SK-N-SH (cell line): ENCODE results near the gene ZHX3.

Source experiments
- EP300 ChIP-seq, 2 experiments: IDR thresholded peaks; 2 replicates each; pipeline versions ENCODE4 v1.4.0 to v1.6.1; 2012; ENCODE audit warnings: borderline replicate concordance in 1 of 2, low read depth in 1 of 2, low read length in 1 of 2
- TF ChIP-seq, protein P1 (sequence below): fragments of 200-600 bp; sonication (generic); IDR thresholded peaks from 2 replicates; pipeline ENCODE4 v1.6.1; 2017; ENCODE audit warnings: antibody characterized with exemption, mild to moderate bottlenecking, moderate library complexity
- TF ChIP-seq, protein P2 (sequence below): fragments of 150-350 bp; IDR thresholded peaks from 2 replicates; pipeline ENCODE4 v1.6.1; 2017; ENCODE audit warnings: antibody characterized with exemption, low read length, low read depth, borderline replicate concordance

DNA sequence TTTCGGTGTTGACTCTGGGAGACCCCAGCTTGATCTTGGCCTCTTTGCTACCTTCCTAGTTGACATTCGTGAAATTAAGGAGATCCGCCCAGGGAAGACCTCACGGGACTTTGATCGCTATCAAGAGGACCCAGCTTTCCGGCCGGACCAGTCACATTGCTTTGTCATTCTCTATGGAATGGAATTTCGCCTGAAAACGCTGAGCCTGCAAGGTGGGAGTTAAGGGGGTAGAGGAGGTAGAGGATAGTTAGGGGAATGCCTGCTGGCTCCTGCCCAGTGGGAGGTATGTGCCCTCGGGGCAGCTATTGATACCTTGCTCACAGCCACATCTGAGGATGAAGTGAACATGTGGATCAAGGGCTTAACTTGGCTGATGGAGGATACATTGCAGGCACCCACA, 158.0 kb downstream of the ZHX3 start:
- TF ChIP-seq, protein P1, sequence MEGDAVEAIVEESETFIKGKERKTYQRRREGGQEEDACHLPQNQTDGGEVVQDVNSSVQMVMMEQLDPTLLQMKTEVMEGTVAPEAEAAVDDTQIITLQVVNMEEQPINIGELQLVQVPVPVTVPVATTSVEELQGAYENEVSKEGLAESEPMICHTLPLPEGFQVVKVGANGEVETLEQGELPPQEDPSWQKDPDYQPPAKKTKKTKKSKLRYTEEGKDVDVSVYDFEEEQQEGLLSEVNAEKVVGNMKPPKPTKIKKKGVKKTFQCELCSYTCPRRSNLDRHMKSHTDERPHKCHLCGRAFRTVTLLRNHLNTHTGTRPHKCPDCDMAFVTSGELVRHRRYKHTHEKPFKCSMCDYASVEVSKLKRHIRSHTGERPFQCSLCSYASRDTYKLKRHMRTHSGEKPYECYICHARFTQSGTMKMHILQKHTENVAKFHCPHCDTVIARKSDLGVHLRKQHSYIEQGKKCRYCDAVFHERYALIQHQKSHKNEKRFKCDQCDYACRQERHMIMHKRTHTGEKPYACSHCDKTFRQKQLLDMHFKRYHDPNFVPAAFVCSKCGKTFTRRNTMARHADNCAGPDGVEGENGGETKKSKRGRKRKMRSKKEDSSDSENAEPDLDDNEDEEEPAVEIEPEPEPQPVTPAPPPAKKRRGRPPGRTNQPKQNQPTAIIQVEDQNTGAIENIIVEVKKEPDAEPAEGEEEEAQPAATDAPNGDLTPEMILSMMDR: no peak
- TF ChIP-seq, protein P2, sequence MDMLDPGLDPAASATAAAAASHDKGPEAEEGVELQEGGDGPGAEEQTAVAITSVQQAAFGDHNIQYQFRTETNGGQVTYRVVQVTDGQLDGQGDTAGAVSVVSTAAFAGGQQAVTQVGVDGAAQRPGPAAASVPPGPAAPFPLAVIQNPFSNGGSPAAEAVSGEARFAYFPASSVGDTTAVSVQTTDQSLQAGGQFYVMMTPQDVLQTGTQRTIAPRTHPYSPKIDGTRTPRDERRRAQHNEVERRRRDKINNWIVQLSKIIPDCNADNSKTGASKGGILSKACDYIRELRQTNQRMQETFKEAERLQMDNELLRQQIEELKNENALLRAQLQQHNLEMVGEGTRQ: no peak
- TF ChIP-seq EP300 (IDR thresholded peaks at IDR 0.05; ENCODE audit: borderline replicate concordance in 1 of 2, low read depth in 1 of 2, low read length in 1 of 2): no peak
